Fibroblast of gingiva (primary cell): ENCODE data around the gene TNS3.
A peak's percentile ranks its signal among the peaks of the same experiment; 100 is the strongest.

Source experiments
- DNase-seq: peaks from one replicate; pipeline ENCODE4 v3.0.0-alpha.2; 2011; ENCODE audit warnings: low read depth

Gene TNS3

GRCh38 chr7:47258798-47259197 is 323.1 kb downstream of the TNS3 start:
- DNase-seq, result no peak

GRCh38 chr7:47256016-47256415 is 325.9 kb downstream of the TNS3 start:
- DNase-seq, result peak; percentile 76

GRCh38 chr7:47255441-47255840 is 326.5 kb downstream of the TNS3 start:
- no peak for DNase-seq

- no peak for DNase-seq
Observed at GRCh38 chr7:47255007-47255406, 326.9 kb downstream of the TNS3 start.

GRCh38 chr7:47254081-47254977 is 327.6 kb downstream of the TNS3 start:
- DNase-seq, result peak; percentile 60

- DNase-seq, result peak; percentile 51
Observed at GRCh38 chr7:47253650-47254080, 328.2 kb downstream of the TNS3 start.

- no peak for DNase-seq
Observed at GRCh38 chr7:47252675-47253074, 329.2 kb downstream of the TNS3 start.

- peak; percentile 25 for DNase-seq
Observed at GRCh38 chr7:47249361-47249760, 332.6 kb downstream of the TNS3 start.

- no peak for DNase-seq
Observed at GRCh38 chr7:47248797-47249196, 333.1 kb downstream of the TNS3 start.

- no peak for DNase-seq
Observed at GRCh38 chr7:47247132-47247531, 334.8 kb downstream of the TNS3 start.

- no peak for DNase-seq
Observed at GRCh38 chr7:47244692-47245091, 337.2 kb downstream of the TNS3 start.

- DNase-seq, result no peak
Observed at GRCh38 chr7:47241112-47242065, 340.5 kb downstream of the TNS3 start.

GRCh38 chr7:47239931-47240421 is 341.9 kb downstream of the TNS3 start:
- DNase-seq, result no peak

GRCh38 chr7:47239034-47239433 is 342.9 kb downstream of the TNS3 start:
- no peak for DNase-seq

- no peak for DNase-seq
Observed at GRCh38 chr7:47236480-47237129, 345.3 kb downstream of the TNS3 start.

- no peak for DNase-seq
Observed at GRCh38 chr7:47233996-47234395, 347.9 kb downstream of the TNS3 start.

- DNase-seq, result no peak
Observed at GRCh38 chr7:47232751-47233412, 349.0 kb downstream of the TNS3 start.

GRCh38 chr7:47231627-47232026 is 350.3 kb downstream of the TNS3 start:
- no peak for DNase-seq

GRCh38 chr7:47231032-47231431 is 350.9 kb downstream of the TNS3 start:
- no peak for DNase-seq

GRCh38 chr7:47228386-47229014 is 353.4 kb downstream of the TNS3 start:
- DNase-seq, result no peak

GRCh38 chr7:47227762-47228177 is 354.1 kb downstream of the TNS3 start:
- peak; percentile 26 for DNase-seq
